ENCODE results near the gene PRPF6.
"Not testable (repeated sequence)": the region's sequence is repeated elsewhere in the genome, so short reads cannot be mapped to it uniquely, and the experiment has no call there.

The PRPF6 gene

GRCh38 chr20:63976980-63977738 lies 3.8 kb upstream of the PRPF6 start:
- no peak for DNase-seq

- DNase-seq, result no peak
Measured at GRCh38 chr20:63977739-63978276, 3.1 kb upstream of the PRPF6 start.

GRCh38 chr20:63978319-63979228 lies 2.4 kb upstream of the PRPF6 start:
- DNase-seq, result peak; percentile 82

- no peak for DNase-seq
Measured at GRCh38 chr20:63979229-63979556, 1.7 kb upstream of the PRPF6 start.

GRCh38 chr20:63979557-63980316 lies 1.2 kb upstream of the PRPF6 start, which contains the start of gene SAMD10:
TSS of gene SAMD10 (minus strand) at chr20:63979642. CDS start at chr20:63979467, 175 bp downstream.
- peak; percentile 40 for DNase-seq

GRCh38 chr20:63980317-63980805 lies 571 bp upstream of the PRPF6 start:
- DNase-seq, result no peak

GRCh38 chr20:63982937-63983336 lies 2.0 kb downstream of the PRPF6 start:
- no peak for DNase-seq

- no peak for DNase-seq
Measured at GRCh38 chr20:64000906-64001305, 20.0 kb downstream of the PRPF6 start.

- no peak for DNase-seq
Measured at GRCh38 chr20:64001607-64002011, 20.7 kb downstream of the PRPF6 start.

- DNase-seq, result no peak
Measured at GRCh38 chr20:64003960-64004725, 23.2 kb downstream of the PRPF6 start.

GRCh38 chr20:64005394-64005793 lies 24.5 kb downstream of the PRPF6 start:
- no peak for DNase-seq

GRCh38 chr20:64006490-64006889 lies 25.6 kb downstream of the PRPF6 start:
- no peak for DNase-seq

GRCh38 chr20:64006902-64007301 lies 26.0 kb downstream of the PRPF6 start:
- no peak for DNase-seq

- DNase-seq, result no peak
Measured at GRCh38 chr20:64009811-64010387, 29.0 kb downstream of the PRPF6 start.

- no peak for DNase-seq
Measured at GRCh38 chr20:64010711-64011237, 29.8 kb downstream of the PRPF6 start.

- no peak for DNase-seq
Measured at GRCh38 chr20:64011366-64011779, 30.4 kb downstream of the PRPF6 start.

- not testable (repeated sequence) for DNase-seq
Measured at GRCh38 chr20:64012385-64013154, 31.6 kb downstream of the PRPF6 start.

GRCh38 chr20:64015635-64016034 lies 34.7 kb downstream of the PRPF6 start:
- no peak for DNase-seq

GRCh38 chr20:64021124-64021975 lies 40.4 kb downstream of the PRPF6 start:
- DNase-seq, result no peak
